Stimulated activated CD4-positive, alpha-beta T cell treated with anti-CD3 and anti-CD28 coated beads, Interleukin-1b, Interleukin-23, amount 100 ng/mL, for 24 hours (primary cell): ENCODE results near the gene S100A12.

Experiments used
- DNase-seq, 4 experiments: peaks; one replicate each; pipeline ENCODE4 v3.0.0-alpha.2; 2020; ENCODE audit warnings: low read depth in 4 of 4, low spot score in 1 of 4

S100A12 gene

GRCh38 chr1:153397051-153397923, 21.9 kb upstream of the S100A12 start:
- no peak for DNase-seq

DNA sequence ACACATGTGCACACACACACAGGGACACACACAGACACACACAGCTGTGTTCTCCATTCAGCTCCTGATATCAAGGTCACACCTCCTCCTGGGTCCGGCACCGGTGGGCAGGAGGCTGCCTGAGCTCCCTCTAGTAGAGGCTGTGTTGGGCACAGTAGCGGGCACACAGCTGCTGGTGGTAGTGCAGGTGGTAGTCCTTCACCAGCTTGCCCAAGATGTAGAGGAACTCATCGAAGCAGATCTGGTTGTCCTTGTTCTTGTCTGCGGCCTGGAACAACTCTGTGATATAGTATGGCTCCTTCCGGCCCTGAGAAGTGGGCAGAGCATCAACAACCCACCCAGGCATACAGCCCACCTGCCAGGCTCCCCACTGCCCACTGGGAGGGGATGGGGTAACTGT, 21.0 kb upstream of the S100A12 start:
- no peak for DNase-seq

- DNase-seq: no peak
Observed at GRCh38 chr1:153395776-153396175, 20.4 kb upstream of the S100A12 start.

- DNase-seq: no peak
Observed at GRCh38 chr1:153395136-153395685, 19.8 kb upstream of the S100A12 start.

- no peak for DNase-seq
Observed at GRCh38 chr1:153394391-153394790, 19.0 kb upstream of the S100A12 start.

DNA sequence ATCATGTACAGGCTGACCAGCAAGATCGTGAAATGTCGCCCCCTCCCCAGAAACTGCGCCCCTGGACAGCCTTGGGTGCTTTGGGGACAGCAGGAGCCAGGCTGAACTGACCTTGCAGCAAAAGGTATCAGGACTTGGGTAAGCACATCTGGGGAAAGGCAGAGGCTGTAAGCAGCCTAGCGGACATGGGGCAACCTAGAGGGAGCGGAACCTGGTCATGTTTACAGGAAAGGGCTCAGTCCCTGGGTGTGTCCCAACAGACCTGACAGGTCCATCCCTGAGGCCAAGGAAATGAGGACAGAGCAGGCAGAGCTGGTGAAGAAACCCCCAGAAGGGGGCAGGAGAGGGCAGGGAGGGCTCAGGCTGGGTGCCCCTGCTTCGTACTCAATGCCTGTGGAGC, 18.5 kb upstream of the S100A12 start:
- DNase-seq: no peak

DNA sequence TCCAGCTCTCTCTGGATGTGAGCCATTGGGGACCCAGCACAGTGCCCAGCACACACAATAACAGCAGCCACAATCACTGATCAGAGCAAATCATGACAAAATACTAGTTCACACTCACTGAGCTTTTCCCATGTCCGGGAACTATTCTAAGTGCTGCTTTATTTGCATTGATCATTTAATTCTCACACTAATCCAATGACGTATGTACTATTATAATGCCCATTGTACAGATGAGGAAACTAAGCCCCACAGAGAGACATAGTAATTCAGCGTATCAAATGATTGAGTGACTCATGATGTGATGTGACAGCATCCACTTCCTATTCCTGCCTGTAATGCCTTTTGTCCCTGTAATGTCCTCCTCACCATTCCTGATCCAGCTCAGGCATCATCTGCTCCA, 17.4 kb upstream of the S100A12 start:
- no peak for DNase-seq

DNA sequence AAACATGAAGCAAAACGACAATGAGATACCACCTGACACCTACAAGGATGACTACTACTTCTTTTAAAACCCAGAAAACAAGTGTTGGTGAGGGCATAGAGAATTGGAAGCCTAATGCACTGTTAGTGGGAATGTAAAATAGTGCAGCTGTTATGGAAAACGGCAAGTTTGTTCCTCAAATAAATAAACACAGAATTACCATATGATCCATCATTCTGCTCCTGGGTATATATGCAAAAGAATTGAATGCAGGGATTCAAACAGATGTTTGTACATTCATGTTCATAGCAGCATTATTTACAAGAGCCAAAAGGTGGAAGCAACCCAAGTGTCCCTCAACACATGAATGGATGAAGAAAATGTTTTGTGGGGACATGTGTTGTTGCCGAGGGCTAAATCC, 16.8 kb upstream of the S100A12 start:
- DNase-seq: no peak

GRCh38 chr1:153390938-153391710, 15.7 kb upstream of the S100A12 start, which contains the start of gene S100A8:
Gene S100A8, minus strand, starts transcription at chr1:153391073. Its CDS starts 538 bp downstream, at chr1:153390535.
- DNase-seq: no peak

- no peak for DNase-seq
Observed at GRCh38 chr1:153389973-153390879, 14.8 kb upstream of the S100A12 start.

- DNase-seq: no peak
Observed at GRCh38 chr1:153389401-153389800, 14.0 kb upstream of the S100A12 start.

GRCh38 chr1:153387785-153388184, 12.4 kb upstream of the S100A12 start:
- no peak for DNase-seq

- no peak for DNase-seq
Observed at GRCh38 chr1:153387001-153387400, 11.6 kb upstream of the S100A12 start.

- no peak for DNase-seq
Observed at GRCh38 chr1:153386500-153386901, 11.1 kb upstream of the S100A12 start.

- no peak for DNase-seq
Observed at GRCh38 chr1:153384958-153385580, 9.6 kb upstream of the S100A12 start.

GRCh38 chr1:153380711-153381110, 5.3 kb upstream of the S100A12 start:
- DNase-seq: no peak

- DNase-seq: no peak
Observed at GRCh38 chr1:153379591-153379990, 4.2 kb upstream of the S100A12 start.

DNA sequence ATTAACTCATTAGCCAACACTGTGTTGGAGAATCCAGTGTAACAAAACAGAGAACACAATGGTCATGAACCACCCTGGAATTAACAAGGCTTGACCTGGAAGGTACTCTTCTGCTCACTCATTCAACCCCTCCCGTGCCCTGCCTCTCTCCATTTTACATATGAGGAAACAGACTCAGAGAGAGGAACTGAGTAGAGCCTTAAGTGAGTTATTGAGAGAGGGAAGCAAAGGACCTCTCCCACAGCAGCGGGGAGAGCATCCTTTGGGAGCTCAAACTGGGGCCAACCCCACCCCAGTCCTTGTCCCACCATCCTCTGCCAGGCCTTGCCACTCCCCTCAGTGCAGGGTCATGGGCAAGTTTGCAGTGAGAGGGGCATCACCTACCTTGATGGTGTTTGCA, 1.4 kb downstream of the S100A12 start:
- no peak for DNase-seq

DNA sequence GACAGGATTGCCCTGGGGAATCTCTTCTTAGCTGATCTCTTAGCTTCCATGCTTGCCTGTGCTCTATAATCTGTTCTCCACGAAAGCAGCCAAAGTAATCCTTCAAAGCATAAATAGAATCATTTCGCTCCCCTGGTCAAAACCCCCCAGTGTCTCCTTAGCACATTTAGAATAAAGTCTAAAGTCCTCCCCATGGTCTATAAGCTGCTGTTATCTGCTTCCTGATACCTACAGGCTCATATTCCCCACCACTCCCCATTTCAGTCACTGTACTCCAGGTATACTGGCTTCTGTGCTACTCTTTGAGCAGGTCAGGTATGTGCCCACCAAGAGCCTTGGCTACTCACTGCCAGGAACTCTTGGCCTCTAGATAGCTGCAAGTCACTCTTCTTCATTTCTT, 2.9 kb downstream of the S100A12 start:
- DNase-seq: no peak

- no peak for DNase-seq
Observed at GRCh38 chr1:153371231-153371630, 4.2 kb downstream of the S100A12 start.
